Omental fat pad (tissue), 4 donors: ENCODE results near the gene GULP1. TPM values are rescaled to one million over a fixed set of nuclear protein-coding genes. Genes with fewer than 3 reads are reported as not detected.

Source experiments
- ATAC-seq: fragments of 150-250 bp; one replicate; pipeline ENCODE4 v1.9.1; 2016; ENCODE audit warnings: mild to moderate bottlenecking, moderate library complexity; ENCODE audit not compliant: low FRiP score
- DNase-seq: peaks from one replicate; pipeline ENCODE4 v3.0.0-alpha.2; 2019; ENCODE audit warnings: low spot score
- total RNA-seq, 4 donors: library from RNA; depleted of rRNA; stranded (reverse); fragments of >200 nt; gene quantifications; one replicate each; pipeline ENCODE4 v1.1.0, GENCODE V29; 2016
- TF ChIP-seq, protein P1 (sequence below), 3 donors: fragments of 450-650 bp; IDR thresholded peaks; one replicate each; pipeline ENCODE4 v1.5.1; 2016 to 2017; ENCODE audit warnings: antibody characterized with exemption in 3 of 3, mild to moderate bottlenecking in 3 of 3, moderate library complexity in 2 of 3

The GULP1 gene
- total RNA-seq, 4 donors from 2014 or later = 14.1 to 31.5 (median 16.5) TPM

DNA sequence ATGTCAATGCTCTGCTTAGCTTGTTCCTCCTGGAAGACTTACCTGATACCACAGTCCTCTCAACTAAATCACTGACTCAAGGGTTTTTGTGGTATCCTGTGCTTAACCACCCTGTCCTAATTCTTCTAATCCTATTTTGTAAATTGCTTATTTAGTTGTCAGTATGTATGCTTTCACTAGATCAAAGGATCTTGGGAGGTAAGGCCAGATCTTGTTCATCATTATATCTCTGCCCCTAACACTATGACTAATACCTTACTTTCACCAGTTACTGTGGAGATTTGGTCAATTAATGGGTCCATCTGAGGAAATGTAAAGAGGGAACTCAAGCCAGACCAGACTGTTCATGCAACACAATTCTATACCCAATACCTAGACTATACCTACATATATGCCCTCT is 203.2 kb downstream of the GULP1 start:
- ATAC-seq (no peak), DNase-seq (no peak)
- TF ChIP-seq, protein P1, sequence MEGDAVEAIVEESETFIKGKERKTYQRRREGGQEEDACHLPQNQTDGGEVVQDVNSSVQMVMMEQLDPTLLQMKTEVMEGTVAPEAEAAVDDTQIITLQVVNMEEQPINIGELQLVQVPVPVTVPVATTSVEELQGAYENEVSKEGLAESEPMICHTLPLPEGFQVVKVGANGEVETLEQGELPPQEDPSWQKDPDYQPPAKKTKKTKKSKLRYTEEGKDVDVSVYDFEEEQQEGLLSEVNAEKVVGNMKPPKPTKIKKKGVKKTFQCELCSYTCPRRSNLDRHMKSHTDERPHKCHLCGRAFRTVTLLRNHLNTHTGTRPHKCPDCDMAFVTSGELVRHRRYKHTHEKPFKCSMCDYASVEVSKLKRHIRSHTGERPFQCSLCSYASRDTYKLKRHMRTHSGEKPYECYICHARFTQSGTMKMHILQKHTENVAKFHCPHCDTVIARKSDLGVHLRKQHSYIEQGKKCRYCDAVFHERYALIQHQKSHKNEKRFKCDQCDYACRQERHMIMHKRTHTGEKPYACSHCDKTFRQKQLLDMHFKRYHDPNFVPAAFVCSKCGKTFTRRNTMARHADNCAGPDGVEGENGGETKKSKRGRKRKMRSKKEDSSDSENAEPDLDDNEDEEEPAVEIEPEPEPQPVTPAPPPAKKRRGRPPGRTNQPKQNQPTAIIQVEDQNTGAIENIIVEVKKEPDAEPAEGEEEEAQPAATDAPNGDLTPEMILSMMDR (IDR thresholded peaks at IDR 0.05) = no peak

DNA sequence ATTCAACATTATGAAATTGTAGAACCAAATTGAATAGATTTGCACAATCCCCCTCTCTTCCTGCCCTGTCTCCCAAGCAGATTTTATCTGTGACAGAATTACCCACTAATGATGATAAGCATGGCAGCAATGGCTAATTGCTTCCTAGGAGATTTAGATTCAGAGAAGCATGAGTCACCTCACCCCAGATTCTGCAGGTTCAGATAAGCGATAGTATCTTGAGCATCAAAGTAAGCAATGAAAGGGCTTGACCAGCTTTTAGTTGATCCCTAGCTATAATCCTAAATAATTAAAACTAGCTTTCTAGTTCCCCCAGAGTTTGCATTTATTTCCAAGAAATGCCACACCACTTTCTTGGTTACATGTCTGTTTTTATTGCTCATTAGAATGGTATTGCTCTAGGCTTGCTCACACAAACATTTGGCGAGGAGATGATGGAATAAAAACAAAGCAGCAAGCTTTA is 204.3 kb downstream of the GULP1 start:
- no peak for ATAC-seq
- TF ChIP-seq, protein P1 (IDR thresholded peaks at IDR 0.05) = no peak

DNA sequence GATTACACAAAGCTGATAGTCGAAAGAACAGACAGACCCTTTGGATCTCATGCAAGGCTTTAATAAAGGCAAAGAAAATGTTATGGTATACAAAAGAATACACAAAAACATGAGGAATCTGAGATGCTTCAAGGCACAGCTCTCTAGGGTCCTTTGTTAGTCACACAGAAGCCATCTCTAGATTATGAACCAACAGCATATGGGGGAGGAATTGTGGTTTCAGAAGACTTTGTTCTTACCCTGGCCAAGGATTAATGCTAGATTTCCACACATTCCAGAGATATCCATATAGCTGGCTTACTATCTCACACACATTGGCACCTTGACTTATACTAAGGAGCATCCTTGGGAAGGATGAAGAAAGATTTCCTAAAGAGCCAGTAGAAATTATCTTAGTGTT is 206.1 kb downstream of the GULP1 start:
- TF ChIP-seq, protein P1 (IDR thresholded peaks at IDR 0.05) = no peak
- DNase-seq = no peak
- ATAC-seq = no peak

More for the DNA sequence above, 204.3 kb downstream of the GULP1 start:
- no peak for DNase-seq

DNA sequence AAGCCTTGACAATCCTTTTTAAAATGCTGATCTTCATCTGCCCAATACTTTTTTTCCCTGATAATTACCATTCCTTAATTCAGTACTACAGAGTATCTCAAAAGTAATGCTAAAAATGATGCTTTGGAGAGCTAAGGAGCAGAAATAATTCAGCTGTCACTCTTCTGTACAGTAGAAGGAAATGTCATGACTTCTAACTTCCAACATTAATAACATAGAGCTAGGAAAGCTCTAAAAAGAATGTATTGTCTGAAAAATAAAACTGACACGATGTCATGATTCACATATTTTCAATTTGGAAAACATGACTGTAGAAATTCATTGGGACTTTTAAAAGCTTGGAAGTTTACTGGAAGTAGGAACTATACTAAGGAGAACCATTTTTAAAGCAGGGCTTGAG is 212.3 kb downstream of the GULP1 start:
- DNase-seq (no peak), ATAC-seq (no peak)
- TF ChIP-seq, protein P1 (IDR thresholded peaks at IDR 0.05) = no peak

DNA sequence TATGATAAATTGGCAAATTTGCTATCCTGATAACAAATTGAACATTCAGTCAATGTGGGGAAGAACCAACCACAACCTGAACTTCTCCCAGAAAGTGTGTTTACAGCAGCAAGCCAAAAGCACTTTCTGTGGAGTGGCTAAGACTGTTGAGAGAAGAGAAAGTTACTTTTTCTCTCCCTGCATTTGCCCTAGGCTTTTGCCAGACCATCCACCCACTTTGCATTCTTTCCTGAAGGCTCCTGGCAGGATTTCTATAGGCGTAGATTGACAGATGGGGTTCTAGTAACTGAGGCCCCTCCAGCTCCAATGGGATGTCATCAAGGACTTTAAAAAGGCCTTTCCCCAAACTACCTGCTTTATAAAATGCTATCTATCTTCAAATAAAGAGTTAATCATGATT is 215.2 kb downstream of the GULP1 start:
- no peak for DNase-seq
- no peak for ATAC-seq
- TF ChIP-seq, protein P1 (IDR thresholded peaks at IDR 0.05) = no peak

DNA sequence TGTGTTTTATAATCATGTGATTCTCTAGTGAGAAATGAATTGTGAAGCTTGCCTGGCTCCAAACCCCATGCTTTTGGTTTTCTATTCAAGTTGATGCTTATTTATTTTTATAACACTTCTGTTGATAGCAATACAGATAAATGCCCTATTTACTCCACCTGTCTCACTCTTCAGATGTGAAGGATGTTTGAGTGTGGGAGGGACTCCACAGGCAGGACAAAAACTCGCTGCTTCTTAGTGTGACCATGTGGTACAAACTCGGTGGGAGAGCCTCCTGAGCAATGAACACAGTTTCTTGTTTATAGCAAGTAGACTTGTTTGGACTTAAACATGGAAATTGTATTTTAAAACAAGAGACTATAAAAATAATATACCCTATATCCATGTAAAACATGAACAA is 219.7 kb downstream of the GULP1 start:
- TF ChIP-seq, protein P1 (IDR thresholded peaks at IDR 0.05) = no peak
- no peak for DNase-seq
- ATAC-seq = no peak

DNA sequence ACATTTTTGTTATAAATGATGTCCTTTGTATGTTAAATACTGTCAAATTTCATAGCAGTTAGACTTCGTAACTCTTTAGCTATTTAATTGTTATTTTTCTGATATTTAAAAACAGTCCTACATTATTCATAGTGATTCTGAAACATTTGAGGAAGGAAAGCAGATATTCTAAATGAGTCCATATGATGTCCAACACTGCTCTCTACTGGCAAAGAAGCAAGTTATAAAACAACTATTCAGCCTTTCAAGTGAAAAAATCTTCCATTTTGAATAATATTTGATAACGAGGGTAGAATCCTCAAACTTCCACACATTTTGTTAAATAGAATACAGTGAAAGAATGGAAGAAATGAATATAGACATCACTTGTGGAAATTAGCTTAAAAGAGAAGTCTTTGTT is 220.8 kb downstream of the GULP1 start:
- DNase-seq (no peak), ATAC-seq (no peak)
- TF ChIP-seq, protein P1 (IDR thresholded peaks at IDR 0.05) = no peak
